ENCODE data around the gene SERPINB6.

The SERPINB6 gene

DNA sequence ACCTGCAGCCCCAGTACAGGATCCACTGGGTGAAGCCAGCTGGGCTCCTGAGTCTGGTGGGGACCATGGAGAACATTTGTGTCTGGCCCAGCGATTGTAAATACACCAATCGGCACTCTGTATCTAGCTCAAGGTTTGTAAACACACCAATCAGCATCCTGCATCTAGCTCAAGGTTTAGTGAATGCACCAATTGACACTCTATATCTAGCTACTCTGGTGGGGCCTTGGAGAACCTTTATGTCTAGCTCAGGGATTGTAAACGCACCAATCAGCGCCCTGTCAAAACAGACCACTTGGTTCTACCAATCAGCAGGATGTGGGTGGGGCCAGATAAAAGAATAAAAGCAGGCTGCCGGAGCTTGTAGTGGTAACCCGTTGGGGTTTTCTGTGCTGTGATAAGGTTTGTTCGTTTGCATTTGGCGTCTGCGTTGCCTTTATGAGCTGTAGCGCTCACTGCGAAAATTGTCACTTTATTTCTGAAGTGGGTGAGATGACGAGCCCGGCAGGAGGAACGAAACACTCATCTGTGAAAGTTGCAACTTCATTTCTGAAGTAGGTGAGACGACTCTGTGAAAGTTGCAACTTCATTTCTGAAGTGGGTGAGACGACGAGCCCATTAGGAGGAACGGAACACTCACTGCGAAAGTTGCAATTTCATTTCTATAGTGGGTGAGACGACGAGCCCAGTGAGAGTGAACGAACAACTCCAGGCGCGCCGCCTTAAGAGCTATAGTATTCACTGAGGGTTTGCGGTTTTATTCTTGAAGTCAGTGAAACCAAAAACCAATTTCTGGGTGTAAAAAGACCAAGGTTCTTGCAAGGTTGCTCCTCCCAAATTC lies 31.1 kb downstream of the SERPINB6 start:
- H3K4me3 ChIP-seq (ENCODE audit: control insufficient read depth, low read depth, low read length) = no peak overlapping the region
- TF ChIP-seq, protein P1, sequence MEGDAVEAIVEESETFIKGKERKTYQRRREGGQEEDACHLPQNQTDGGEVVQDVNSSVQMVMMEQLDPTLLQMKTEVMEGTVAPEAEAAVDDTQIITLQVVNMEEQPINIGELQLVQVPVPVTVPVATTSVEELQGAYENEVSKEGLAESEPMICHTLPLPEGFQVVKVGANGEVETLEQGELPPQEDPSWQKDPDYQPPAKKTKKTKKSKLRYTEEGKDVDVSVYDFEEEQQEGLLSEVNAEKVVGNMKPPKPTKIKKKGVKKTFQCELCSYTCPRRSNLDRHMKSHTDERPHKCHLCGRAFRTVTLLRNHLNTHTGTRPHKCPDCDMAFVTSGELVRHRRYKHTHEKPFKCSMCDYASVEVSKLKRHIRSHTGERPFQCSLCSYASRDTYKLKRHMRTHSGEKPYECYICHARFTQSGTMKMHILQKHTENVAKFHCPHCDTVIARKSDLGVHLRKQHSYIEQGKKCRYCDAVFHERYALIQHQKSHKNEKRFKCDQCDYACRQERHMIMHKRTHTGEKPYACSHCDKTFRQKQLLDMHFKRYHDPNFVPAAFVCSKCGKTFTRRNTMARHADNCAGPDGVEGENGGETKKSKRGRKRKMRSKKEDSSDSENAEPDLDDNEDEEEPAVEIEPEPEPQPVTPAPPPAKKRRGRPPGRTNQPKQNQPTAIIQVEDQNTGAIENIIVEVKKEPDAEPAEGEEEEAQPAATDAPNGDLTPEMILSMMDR (conservative IDR thresholded peaks at IDR 0.05; ENCODE audit: control insufficient read depth, insufficient read depth, low read depth, low read length) = no peak
- no peak for DNase-seq (ENCODE audit: low read depth)

DNA sequence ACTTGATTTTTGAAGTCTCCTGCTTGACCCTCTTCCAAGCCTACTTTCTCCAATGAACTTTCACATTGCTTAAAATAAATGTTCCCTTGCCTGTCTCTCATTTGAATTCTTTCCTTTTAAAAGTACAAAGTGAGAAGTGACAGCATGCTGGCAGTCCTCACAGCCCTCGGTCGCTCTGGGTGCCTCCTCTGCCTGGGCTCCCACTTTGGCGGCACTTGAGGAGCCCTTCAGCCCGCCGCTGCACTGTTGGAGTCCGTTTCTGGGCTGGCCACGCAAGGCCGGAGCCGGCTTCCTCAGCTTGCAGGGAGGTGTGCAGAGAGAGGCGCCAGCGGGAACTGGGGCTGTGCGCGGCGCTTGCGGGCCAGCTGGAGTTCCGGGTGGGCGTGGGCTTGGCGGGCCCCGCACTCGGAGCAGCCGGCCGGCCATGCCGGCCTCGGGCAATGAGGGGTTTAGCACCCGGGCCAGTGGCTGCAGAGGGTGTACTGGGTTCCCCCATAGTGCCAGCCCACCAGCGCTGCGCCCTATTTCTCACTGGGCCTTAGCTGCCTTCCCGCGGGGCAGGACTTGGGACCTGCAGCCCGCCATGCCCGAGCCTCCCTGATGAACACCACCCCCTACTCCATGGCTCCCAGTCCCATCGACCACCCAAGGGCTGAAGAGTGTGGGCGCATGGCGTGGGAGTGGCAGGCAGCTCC lies 31.9 kb downstream of the SERPINB6 start:
- no peak overlapping the region for H3K4me3 ChIP-seq (ENCODE audit: control insufficient read depth, low read depth, low read length)
- TF ChIP-seq, protein P1 (conservative IDR thresholded peaks at IDR 0.05; ENCODE audit: control insufficient read depth, insufficient read depth, low read depth, low read length) = no peak
- DNase-seq (ENCODE audit: low read depth) = no peak

DNA sequence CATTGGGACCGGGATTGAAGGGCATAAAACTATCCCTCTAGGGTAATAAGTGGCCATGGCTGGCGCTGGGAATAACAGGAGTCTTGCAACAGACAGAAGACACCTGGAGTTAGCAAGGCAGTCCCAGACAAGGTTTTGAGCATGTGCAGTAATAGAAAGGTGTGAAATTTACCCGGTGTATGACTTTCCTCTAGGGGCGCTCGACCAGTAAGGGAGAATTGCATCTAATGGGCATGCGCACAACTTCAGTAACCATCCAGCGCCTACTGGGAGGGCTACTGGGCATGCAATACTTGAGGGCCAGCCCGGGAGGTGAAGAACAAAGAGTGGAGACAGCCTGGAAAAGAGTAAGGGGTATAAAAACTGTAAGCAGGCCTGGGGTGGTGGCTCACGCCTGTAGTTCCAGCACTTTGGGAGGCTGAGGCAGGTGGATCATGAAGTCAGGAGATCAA lies 32.7 kb downstream of the SERPINB6 start:
- no peak overlapping the region for H3K4me3 ChIP-seq (ENCODE audit: control insufficient read depth, low read depth, low read length)
- TF ChIP-seq, protein P1 (conservative IDR thresholded peaks at IDR 0.05; ENCODE audit: control insufficient read depth, insufficient read depth, low read depth, low read length) = no peak
- DNase-seq (ENCODE audit: low read depth) = no peak

DNA sequence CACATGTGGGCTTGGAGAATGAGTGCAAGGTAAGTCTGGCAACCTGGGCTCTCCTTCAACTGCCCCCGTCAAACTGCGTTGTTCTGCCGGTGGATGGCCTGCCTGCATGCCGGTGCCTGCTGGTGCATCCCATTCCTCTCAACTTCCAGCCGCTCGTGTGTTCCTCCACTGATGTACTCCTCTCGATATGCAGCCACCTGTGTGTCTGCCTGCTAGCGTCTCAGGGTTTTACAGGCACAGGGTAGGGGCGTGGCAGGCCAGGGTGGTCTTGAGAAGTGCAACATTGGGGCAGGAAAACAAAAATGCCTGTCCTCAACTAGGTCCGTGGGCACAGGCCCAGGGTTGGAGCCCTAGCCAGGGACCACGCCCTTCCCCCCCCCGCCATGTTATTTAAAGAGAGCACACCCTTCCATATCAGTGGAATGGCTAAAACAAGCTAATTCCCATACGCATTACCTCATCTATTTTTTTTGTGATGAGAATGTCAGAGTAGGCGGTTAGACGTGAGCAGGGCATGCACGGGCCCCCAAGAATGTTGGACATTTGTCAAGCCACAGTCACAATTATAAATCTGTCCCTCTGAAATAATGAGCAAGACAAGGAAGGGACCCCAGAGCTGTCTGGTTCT lies 33.2 kb downstream of the SERPINB6 start:
- DNase-seq (ENCODE audit: low read depth) = no peak
- TF ChIP-seq, protein P1 (conservative IDR thresholded peaks at IDR 0.05; ENCODE audit: control insufficient read depth, insufficient read depth, low read depth, low read length) = no peak
- no peak overlapping the region for H3K4me3 ChIP-seq (ENCODE audit: control insufficient read depth, low read depth, low read length)

DNA sequence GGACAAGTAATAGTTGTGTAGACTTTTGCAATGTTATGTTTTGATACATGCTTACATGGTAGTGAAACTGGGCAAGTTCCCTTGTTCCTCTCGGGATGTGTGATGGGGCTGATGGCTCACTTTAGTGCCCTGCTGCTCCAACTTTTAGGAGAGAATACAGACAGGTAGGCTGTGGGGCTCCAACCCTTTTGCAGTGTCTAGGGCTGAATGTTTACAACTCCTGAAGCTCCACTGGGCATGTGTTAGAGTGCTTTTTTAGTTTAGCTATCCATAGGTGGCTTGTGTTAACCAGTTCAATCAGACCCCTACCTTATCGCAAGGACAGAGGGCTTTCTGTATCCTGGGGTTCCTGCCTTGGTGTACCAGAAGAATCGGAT lies 33.8 kb downstream of the SERPINB6 start:
- DNase-seq (ENCODE audit: low read depth) = no peak
- TF ChIP-seq, protein P1 (conservative IDR thresholded peaks at IDR 0.05; ENCODE audit: control insufficient read depth, insufficient read depth, low read depth, low read length) = no peak
- H3K4me3 ChIP-seq (ENCODE audit: control insufficient read depth, low read depth, low read length) = no peak overlapping the region

DNA sequence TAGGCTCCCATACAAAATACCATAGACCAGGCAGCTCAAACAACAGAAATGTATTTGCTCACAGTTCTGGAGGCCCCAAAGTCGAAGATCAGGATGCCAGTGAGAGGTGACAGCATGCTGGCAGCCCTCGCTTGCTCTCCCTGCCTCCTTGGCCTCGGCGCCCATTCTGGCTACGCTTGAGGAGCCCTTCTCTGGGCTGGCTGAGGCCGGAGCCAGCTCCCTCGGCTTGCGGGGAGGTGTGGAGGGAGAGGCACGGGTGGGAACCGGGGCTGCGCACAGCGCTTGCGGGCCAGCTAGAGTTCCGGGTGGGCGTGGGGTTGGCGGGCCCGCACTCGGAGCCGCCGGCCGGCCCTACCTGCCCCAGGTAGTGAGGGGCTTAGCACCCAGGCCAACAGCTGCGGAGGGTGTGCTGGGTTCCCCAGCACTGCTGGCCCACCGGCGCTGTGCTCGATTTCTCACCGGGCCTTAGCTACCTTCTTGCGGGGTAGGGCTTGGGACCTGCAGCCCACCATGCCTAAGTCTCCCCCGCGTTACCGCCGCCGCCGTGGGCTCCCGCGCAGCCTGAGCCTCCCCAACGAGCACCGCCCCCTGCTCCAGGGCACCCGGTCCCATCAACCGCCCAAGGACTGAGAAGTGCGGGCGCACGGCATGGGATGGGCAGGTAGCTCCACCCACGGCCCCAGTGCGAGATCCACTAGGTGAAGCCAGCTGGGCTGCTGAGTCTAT lies 35.6 kb downstream of the SERPINB6 start:
- no peak for DNase-seq (ENCODE audit: low read depth)

More for the DNA sequence above, 35.6 kb downstream of the SERPINB6 start:
- TF ChIP-seq, protein P1 (conservative IDR thresholded peaks at IDR 0.05; ENCODE audit: control insufficient read depth, insufficient read depth, low read depth, low read length) = no peak
- H3K4me3 ChIP-seq (ENCODE audit: control insufficient read depth, low read depth, low read length) = no peak overlapping the region
